ENCODE data around the gene PKP1. TPM values are rescaled to one million over a fixed set of nuclear protein-coding genes. Genes with fewer than 3 reads are reported as not detected.

Gene PKP1
- total and polyA plus RNA-seq, 2 donors (not counting 3 experiments of a cell fraction or from before 2014, with no cell fraction given) = 0.01 TPM; not detected in 1

- dilution Hi-C loops (cut with MboI; ENCODE audit: extremely low pct_ligation_motif_present, low sequenced_read_pairs) = no loop called here
- no peaks in the 10 kb centered on the region for H3K9me3 ChIP-seq (replicated peaks; ENCODE audit: control insufficient read depth, insufficient read depth, low read length)
- H3K9ac ChIP-seq (replicated peaks; ENCODE audit: extremely low read depth, insufficient read depth, low read length) = no peak overlapping the region
- H3K4me3 ChIP-seq (replicated peaks in 1 of 3; ENCODE audit: insufficient read depth in 1 of 3, low read depth in 1 of 3, low read length in 3 of 3) = no peak overlapping the region
- ChIA-PET CTCF (no interaction called here), POLR2A (no interaction called here)
- intact Hi-C loops (cut with micrococcal nuclease) = no loop called here
- H3K9me1 ChIP-seq (replicated peaks; ENCODE audit: control insufficient read depth, extremely low read depth, insufficient read depth, low read length) = no peaks in the 10 kb centered on the region
- no peak for DNase-seq (ENCODE audit: low read depth, low spot score)
- no peak for FAIRE-seq
- no peaks in the 10 kb centered on the region for H3K79me2 ChIP-seq (ENCODE audit: control insufficient read depth, insufficient read depth, low read length)
- BruUV-seq (replicated peaks) = no TSS peak
- no peaks in the 10 kb centered on the region for H4K20me1 ChIP-seq (replicated peaks; ENCODE audit: control insufficient read depth, extremely low read depth, insufficient read depth, low read length)
- no peak overlapping the region for H3K27ac ChIP-seq (ENCODE audit: insufficient read depth, low read depth, low read length)
- H3K4me1 ChIP-seq (ENCODE audit: control insufficient read depth, extremely low read depth, insufficient read depth, low read length) = no peaks in the 10 kb centered on the region
- TF ChIP-seq EZH2 (IDR thresholded peaks at IDR 0.05; ENCODE audit: borderline replicate concordance, low read depth, low read length, severe bottlenecking) = peak; percentile 38
- TF ChIP-seq, protein P1, sequence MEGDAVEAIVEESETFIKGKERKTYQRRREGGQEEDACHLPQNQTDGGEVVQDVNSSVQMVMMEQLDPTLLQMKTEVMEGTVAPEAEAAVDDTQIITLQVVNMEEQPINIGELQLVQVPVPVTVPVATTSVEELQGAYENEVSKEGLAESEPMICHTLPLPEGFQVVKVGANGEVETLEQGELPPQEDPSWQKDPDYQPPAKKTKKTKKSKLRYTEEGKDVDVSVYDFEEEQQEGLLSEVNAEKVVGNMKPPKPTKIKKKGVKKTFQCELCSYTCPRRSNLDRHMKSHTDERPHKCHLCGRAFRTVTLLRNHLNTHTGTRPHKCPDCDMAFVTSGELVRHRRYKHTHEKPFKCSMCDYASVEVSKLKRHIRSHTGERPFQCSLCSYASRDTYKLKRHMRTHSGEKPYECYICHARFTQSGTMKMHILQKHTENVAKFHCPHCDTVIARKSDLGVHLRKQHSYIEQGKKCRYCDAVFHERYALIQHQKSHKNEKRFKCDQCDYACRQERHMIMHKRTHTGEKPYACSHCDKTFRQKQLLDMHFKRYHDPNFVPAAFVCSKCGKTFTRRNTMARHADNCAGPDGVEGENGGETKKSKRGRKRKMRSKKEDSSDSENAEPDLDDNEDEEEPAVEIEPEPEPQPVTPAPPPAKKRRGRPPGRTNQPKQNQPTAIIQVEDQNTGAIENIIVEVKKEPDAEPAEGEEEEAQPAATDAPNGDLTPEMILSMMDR (IDR thresholded peaks at IDR 0.05; ENCODE audit: extremely low read depth in 1 of 2, insufficient read depth in 1 of 2, low read depth in 1 of 2, low read length in 2 of 2) = no peak
- H3K36me3 ChIP-seq (ENCODE audit: control insufficient read depth in 2 of 2, extremely low read depth in 1 of 2, insufficient read depth in 2 of 2, low read length in 2 of 2) = no peaks in the 10 kb centered on the region
- H3K27me3 ChIP-seq (ENCODE audit: control insufficient read depth in 2 of 2, insufficient read depth in 2 of 2, low read length in 2 of 2) = peaks cover 39 to 58% of the 10 kb centered on the region in 2 experiments
- no peak overlapping the region for H2AFZ ChIP-seq (ENCODE audit: low read depth, low read length)
- no peak overlapping the region for H3K4me2 ChIP-seq (ENCODE audit: insufficient read depth, low read length)
These were observed 689 bp downstream of the PKP1 start for GRCh38 chr1:201283836-201284553.

DNA sequence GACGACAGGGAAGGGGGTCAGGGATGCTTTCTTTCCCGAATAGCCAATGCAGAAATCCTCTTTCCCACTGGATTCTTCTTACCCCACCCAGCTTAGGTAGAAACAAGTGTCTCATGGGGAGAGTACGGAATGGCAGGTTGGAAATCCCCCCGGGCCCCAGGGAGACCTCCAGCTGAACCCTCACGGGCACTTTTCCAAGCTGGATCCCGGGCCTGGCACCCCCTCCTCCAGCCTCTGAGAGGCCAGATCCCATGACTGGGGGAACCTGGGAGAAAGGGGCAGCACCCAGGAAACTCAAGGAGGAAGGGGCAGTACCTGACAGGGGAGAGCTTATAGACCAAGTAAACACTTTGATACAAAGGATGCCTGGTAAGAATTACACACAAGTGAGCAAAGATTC lies 1.3 kb downstream of the PKP1 start:
- Histone ChIP-seq H4K20me1 (replicated peaks; ENCODE audit: control insufficient read depth, extremely low read depth, insufficient read depth, low read length) (no peaks in the 10 kb centered on the region), H3K27ac (ENCODE audit: insufficient read depth, low read depth, low read length) (no peak overlapping the region), H3K79me2 (ENCODE audit: control insufficient read depth, insufficient read depth, low read length) (no peaks in the 10 kb centered on the region), H3K4me3 (replicated peaks in 1 of 3; ENCODE audit: insufficient read depth in 1 of 3, low read depth in 1 of 3, low read length in 3 of 3) (no peak overlapping the region), H3K9ac (replicated peaks; ENCODE audit: extremely low read depth, insufficient read depth, low read length) (no peak overlapping the region), H2AFZ (ENCODE audit: low read depth, low read length) (no peak overlapping the region), H3K9me3 (replicated peaks; ENCODE audit: control insufficient read depth, insufficient read depth, low read length) (no peaks in the 10 kb centered on the region), H3K27me3 (ENCODE audit: control insufficient read depth in 2 of 2, insufficient read depth in 2 of 2, low read length in 2 of 2) (peaks cover 39 to 56% of the 10 kb centered on the region in 2 experiments), H3K4me2 (ENCODE audit: insufficient read depth, low read length) (no peak overlapping the region), H3K4me1 (ENCODE audit: control insufficient read depth, extremely low read depth, insufficient read depth, low read length) (no peaks in the 10 kb centered on the region), H3K9me1 (replicated peaks; ENCODE audit: control insufficient read depth, extremely low read depth, insufficient read depth, low read length) (no peaks in the 10 kb centered on the region), H3K36me3 (ENCODE audit: control insufficient read depth in 2 of 2, extremely low read depth in 1 of 2, insufficient read depth in 2 of 2, low read length in 2 of 2) (no peaks in the 10 kb centered on the region)
- intact Hi-C loops (cut with micrococcal nuclease) (no loop called here), dilution Hi-C loops (cut with MboI; ENCODE audit: extremely low pct_ligation_motif_present, low sequenced_read_pairs) (no loop called here)
- TF ChIP-seq, protein P2, sequence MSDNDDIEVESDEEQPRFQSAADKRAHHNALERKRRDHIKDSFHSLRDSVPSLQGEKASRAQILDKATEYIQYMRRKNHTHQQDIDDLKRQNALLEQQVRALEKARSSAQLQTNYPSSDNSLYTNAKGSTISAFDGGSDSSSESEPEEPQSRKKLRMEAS (IDR thresholded peaks at IDR 0.05; ENCODE audit: insufficient read depth, insufficient read length) = no peak
- TF ChIP-seq MYC (IDR thresholded peaks at IDR 0.05; ENCODE audit: low read depth, low read length) (no peak), POLR2AphosphoS5 (IDR thresholded peaks at IDR 0.05; ENCODE audit: insufficient read depth, low read depth, low read length) (no peak), GATA2 (IDR thresholded peaks at IDR 0.05; ENCODE audit: insufficient read depth, insufficient read length, low read depth, low read length) (no peak), JUN (IDR thresholded peaks at IDR 0.05; ENCODE audit: borderline replicate concordance, insufficient read depth, insufficient read length, low read depth) (no peak), POLR2A (IDR thresholded peaks at IDR 0.05; ENCODE audit: low read depth, low read length) (no peak), FOS (IDR thresholded peaks at IDR 0.05; ENCODE audit: borderline replicate concordance, insufficient read depth, low read length) (no peak), EZH2 (IDR thresholded peaks at IDR 0.05; ENCODE audit: borderline replicate concordance, low read depth, low read length, severe bottlenecking) (no peak)
- TF ChIP-seq, protein P1 (IDR thresholded peaks at IDR 0.05; ENCODE audit: extremely low read depth in 1 of 2, insufficient read depth in 1 of 2, low read depth in 1 of 2, low read length in 2 of 2) = no peak
- POLR2A ChIA-PET = no interaction called here
- BruUV-seq (replicated peaks) = no TSS peak
- CTCF ChIA-PET = no interaction called here
- no peak for DNase-seq (ENCODE audit: low read depth, low spot score)
- no peak for FAIRE-seq
